Keratinocyte (primary cell): ENCODE data around the gene HNF4A. TPM values are rescaled to one million over a fixed set of nuclear protein-coding genes. Genes with fewer than 3 reads are reported as not detected.

Experiments used
- DNase-seq: peaks from one replicate; pipeline ENCODE4 v3.0.0-alpha.2; 2011; ENCODE audit warnings: low read depth, missing footprints, low spot score
- FAIRE-seq: peaks from 2 replicates; lab custom pipeline; 2011; peaks lifted over from hg19 to GRCh38; lab: Jason Lieb, UNC
- H2AFZ ChIP-seq: 2 replicates; pipeline ENCODE4 v1.6.0; 2012; ENCODE audit warnings: low read length, control low read depth, inconsistent platforms; ENCODE audit not compliant: control insufficient read depth
- H3K27ac ChIP-seq: 2 replicates; pipeline ENCODE4 v1.5.1; 2011; ENCODE audit warnings: low read length; ENCODE audit not compliant: control insufficient read depth, insufficient read depth
- H3K27me3 ChIP-seq: 3 replicates; pipeline ENCODE4 v1.6.0; 2011; ENCODE audit warnings: low read length; ENCODE audit not compliant: control insufficient read depth, insufficient read depth; ENCODE audit errors: extremely low read depth
- H3K36me3 ChIP-seq, 2 experiments: 2 replicates in 1 of 2; 3 replicates in 1 of 2; pipeline ENCODE4 v1.5.1; 2011; ENCODE audit warnings: low read length in 2 of 2, mild to moderate bottlenecking in 1 of 2; ENCODE audit not compliant: control insufficient read depth in 2 of 2, insufficient read depth in 2 of 2; ENCODE audit errors: extremely low read depth in 1 of 2
- H3K4me1 ChIP-seq: 3 replicates; pipeline ENCODE4 v1.5.1; 2011; ENCODE audit warnings: low read length; ENCODE audit not compliant: control insufficient read depth, insufficient read depth; ENCODE audit errors: extremely low read depth
- H3K4me2 ChIP-seq: 3 replicates; pipeline ENCODE4 v1.6.0; 2011; ENCODE audit warnings: low read depth, low read length; ENCODE audit not compliant: control insufficient read depth, insufficient read depth; ENCODE audit errors: extremely low read depth
- H3K4me3 ChIP-seq, 3 experiments: fragments of 200-600 bp in 1 of 3; sonication (generic) in 1 of 3; 2 replicates in 2 of 3; 3 replicates in 1 of 3; pipeline ENCODE4 v1.5.1; 2011 to 2016; ENCODE audit warnings: low read length in 3 of 3, mild to moderate bottlenecking in 3 of 3, control low read depth in 2 of 3, inconsistent platforms in 1 of 3, low read depth in 1 of 3, mixed read lengths in 1 of 3, mixed run types in 1 of 3, moderate library complexity in 1 of 3; ENCODE audit not compliant: control insufficient read depth in 2 of 3, insufficient read depth in 2 of 3; ENCODE audit errors: extremely low read depth in 1 of 3
- H3K79me2 ChIP-seq: 2 replicates; pipeline ENCODE4 v1.6.0; 2012; ENCODE audit warnings: low read length; ENCODE audit not compliant: control insufficient read depth, insufficient read depth
- H3K9ac ChIP-seq: 3 replicates; pipeline ENCODE4 v1.6.0; 2011; ENCODE audit warnings: low read length; ENCODE audit not compliant: control insufficient read depth, insufficient read depth; ENCODE audit errors: extremely low read depth
- H3K9me1 ChIP-seq: 3 replicates; pipeline ENCODE4 v1.6.0; 2011; ENCODE audit warnings: low read length; ENCODE audit not compliant: control insufficient read depth, insufficient read depth; ENCODE audit errors: extremely low read depth
- H3K9me3 ChIP-seq: 2 replicates; pipeline ENCODE4 v1.5.1; 2012; ENCODE audit warnings: low read depth, low read length; ENCODE audit not compliant: control insufficient read depth
- H4K20me1 ChIP-seq: 3 replicates; pipeline ENCODE4 v1.6.0; 2011; ENCODE audit warnings: low read length; ENCODE audit not compliant: control insufficient read depth, insufficient read depth; ENCODE audit errors: extremely low read depth
- EZH2 ChIP-seq: IDR thresholded peaks from one replicate; pipeline ENCODE4 v1.6.1; 2012; ENCODE audit warnings: inconsistent platforms, mild to moderate bottlenecking, low read length, moderate library complexity
- dilution Hi-C: fragments of 300-500 bp; cut with MboI; formaldehyde crosslinking; loops from one replicate; pipeline ENCODE4 v1.7.0; 2020; ENCODE audit warnings: low sequenced_read_pairs; ENCODE audit not compliant: extremely low pct_ligation_motif_present
- polyA plus RNA-seq, 5 experiments: library from polyadenylated mRNA; depleted of rRNA in 3 of 5; stranded (reverse) in 3 of 5; stranded (forward) in 1 of 5; unstranded in 1 of 5; fragments of >200 nt; gene quantifications; 1 replicate in 1 of 5; 2 replicates in 3 of 5; 3 replicates in 1 of 5; pipeline versions ENCODE4 v1.2.1 to v1.2.3, GENCODE V29; 2011 to 2012; ENCODE audit warnings: missing spikeins in 2 of 5, low read depth in 1 of 5, low replicate concordance in 1 of 5
- TF ChIP-seq, protein P1 (sequence below), 3 experiments: IDR thresholded peaks in 1 of 3; conservative IDR thresholded peaks in 1 of 3; optimal IDR thresholded peaks in 1 of 3; 2 replicates in 2 of 3; 3 replicates in 1 of 3; pipeline versions ENCODE3 to v1.5.1; 2011; ENCODE audit warnings: low read length in 3 of 3, mild to moderate bottlenecking in 3 of 3, moderate library complexity in 2 of 3, control low read depth in 1 of 3, inconsistent platforms in 1 of 3; ENCODE audit not compliant: insufficient read depth in 2 of 3; ENCODE audit errors: extremely low read depth in 1 of 3

The HNF4A gene
- polyA plus RNA-seq, 1 donor (not counting 4 experiments of a cell fraction or from before 2014, with no cell fraction given) = not detected

DNA sequence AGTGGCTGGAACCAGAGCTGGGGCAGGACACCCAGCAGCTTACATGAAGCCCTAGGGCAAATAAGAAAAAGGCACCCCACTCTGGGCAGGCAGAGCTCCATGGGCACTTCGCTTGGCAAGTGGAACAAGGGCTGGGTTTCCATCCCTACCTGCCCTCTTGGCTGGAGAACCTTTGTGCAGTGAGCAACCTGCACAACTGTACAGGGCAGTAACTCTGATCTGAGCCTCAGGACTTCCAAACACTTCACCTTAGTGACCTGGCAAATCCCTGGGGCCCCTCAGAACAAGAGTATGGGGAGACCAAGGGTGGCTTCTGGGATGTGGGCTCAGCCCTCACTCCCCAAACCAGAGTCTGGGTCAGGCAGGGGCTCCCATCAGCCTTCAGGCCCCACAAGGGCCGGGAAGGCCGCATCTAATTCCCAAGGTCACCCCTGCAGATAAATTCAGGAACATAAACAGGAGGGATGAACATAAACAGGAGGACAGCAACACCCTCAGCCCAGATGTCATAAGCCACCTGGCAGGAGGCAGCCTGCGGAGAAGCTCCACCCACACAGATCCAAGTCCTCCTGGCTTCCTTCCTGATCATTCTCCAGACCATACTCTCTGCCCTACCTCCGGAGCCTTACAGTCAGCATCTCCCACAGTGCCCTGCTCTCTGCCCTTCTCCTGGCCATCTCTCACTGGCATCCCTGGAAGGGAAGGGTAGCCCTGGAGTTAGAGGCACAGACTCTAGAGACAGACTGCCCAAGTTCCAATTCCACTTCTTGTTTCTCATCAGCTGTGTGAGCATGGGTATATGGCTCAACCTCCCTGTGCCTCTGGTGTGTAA is 37.5 kb downstream of the HNF4A start:
- FAIRE-seq = no peak
- Histone ChIP-seq H3K36me3 (no peaks in the 10 kb centered on the region), H3K4me3 (no peak overlapping the region), H3K9me1 (no peaks in the 10 kb centered on the region), H3K4me2 (no peak overlapping the region), H3K4me1 (peaks cover 17% of the 10 kb centered on the region), H3K27me3 (no peaks in the 10 kb centered on the region), H4K20me1 (no peaks in the 10 kb centered on the region), H3K9me3 (no peaks in the 10 kb centered on the region), H3K79me2 (no peaks in the 10 kb centered on the region), H3K9ac (no peak overlapping the region), H3K27ac (no peak overlapping the region), H2AFZ (no peak overlapping the region)
- no peak for DNase-seq
- dilution Hi-C loops = no loop called here
- TF ChIP-seq, protein P1, sequence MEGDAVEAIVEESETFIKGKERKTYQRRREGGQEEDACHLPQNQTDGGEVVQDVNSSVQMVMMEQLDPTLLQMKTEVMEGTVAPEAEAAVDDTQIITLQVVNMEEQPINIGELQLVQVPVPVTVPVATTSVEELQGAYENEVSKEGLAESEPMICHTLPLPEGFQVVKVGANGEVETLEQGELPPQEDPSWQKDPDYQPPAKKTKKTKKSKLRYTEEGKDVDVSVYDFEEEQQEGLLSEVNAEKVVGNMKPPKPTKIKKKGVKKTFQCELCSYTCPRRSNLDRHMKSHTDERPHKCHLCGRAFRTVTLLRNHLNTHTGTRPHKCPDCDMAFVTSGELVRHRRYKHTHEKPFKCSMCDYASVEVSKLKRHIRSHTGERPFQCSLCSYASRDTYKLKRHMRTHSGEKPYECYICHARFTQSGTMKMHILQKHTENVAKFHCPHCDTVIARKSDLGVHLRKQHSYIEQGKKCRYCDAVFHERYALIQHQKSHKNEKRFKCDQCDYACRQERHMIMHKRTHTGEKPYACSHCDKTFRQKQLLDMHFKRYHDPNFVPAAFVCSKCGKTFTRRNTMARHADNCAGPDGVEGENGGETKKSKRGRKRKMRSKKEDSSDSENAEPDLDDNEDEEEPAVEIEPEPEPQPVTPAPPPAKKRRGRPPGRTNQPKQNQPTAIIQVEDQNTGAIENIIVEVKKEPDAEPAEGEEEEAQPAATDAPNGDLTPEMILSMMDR (optimal IDR thresholded peaks at IDR 0.05 in 1 of 3, IDR thresholded peaks at IDR 0.05 in 1 of 3, conservative IDR thresholded peaks at IDR 0.05 in 1 of 3; ENCODE audit: extremely low read depth in 1 of 3, insufficient read depth in 2 of 3, low read length in 3 of 3) = no peak
- TF ChIP-seq EZH2 = no peak

DNA sequence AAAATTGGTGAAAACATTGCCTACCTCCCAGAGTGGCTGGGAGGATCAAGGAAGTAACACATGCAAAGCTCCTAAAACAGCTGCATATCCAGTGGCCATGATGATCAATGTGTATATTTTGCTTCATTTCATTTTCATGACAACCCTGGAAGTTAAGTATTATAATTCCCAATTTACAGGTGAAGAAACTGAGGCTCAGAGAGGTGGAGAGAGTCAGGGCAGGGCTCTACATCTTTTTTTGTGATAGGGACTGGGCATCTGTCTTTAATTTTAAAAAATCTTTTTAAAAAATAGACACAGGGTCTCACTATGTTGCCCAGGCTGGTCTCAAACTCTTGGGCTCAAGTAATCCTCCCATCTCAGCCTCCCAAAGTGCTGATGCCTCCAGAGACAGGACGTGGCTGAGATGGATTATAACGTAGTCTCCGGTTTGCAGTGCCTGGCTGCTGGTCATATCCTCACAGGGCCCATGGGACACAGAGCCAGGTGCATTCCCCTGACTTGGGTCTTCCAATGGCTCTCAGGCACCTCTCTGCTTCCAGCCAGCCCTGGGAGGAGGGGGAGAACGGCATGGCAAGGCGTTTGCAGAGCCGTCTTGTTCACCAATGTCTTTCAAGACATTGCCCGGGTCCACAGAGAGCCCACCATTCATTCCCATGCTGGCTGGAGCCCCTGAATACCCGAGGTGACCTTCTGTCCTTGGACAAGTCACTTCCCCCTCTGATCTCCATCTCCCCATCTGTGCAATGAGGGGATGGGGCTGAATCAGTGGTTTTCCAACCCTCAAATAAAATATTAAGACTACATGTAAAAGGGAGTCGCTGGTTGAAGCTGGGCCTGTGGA is 38.3 kb downstream of the HNF4A start:
- no peak overlapping the region for H3K4me3 ChIP-seq
- no peak for TF ChIP-seq EZH2
- TF ChIP-seq, protein P1 (optimal IDR thresholded peaks at IDR 0.05 in 1 of 3, IDR thresholded peaks at IDR 0.05 in 1 of 3, conservative IDR thresholded peaks at IDR 0.05 in 1 of 3; ENCODE audit: extremely low read depth in 1 of 3, insufficient read depth in 2 of 3, low read length in 3 of 3) = no peak
- H4K20me1 ChIP-seq = no peaks in the 10 kb centered on the region
- no peaks in the 10 kb centered on the region for H3K27me3 ChIP-seq
- H3K36me3 ChIP-seq = no peaks in the 10 kb centered on the region
- H3K27ac ChIP-seq = no peak overlapping the region
- H3K4me1 ChIP-seq = peaks cover 17% of the 10 kb centered on the region
- FAIRE-seq (no peak), DNase-seq (no peak)
- dilution Hi-C loops = no loop called here
- no peaks in the 10 kb centered on the region for H3K79me2 ChIP-seq
- no peak overlapping the region for H2AFZ ChIP-seq
- no peaks in the 10 kb centered on the region for H3K9me1 ChIP-seq
- H3K9ac ChIP-seq = no peak overlapping the region
- no peaks in the 10 kb centered on the region for H3K9me3 ChIP-seq
- no peak overlapping the region for H3K4me2 ChIP-seq
